ENCODE results near the gene DMAC2L.

Gene DMAC2L

DNA sequence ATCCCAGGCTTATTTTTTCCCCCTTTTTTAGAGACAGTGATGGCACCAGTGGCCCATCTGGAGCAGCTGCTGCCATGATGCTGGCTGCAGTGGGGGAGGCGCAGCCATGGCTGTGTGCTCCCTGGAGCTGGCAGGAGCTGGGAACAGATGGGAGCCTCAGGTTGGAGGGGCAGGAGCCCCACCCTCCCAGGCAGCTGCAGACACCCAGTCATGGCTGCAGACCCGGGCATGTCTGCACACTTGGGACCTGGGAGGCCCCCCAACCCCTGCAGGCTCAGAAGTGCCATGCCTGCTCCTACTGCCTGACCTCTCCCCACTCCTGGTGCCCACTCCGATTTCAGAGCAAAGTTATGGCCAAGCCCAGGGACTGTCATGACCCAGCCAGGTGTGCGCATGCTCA lies 59.4 kb downstream of the DMAC2L start:
- Histone ChIP-seq H3K36me3 (ENCODE audit: control insufficient read depth, low read depth, low read length) (no peaks in the 10 kb centered on the region), H3K9ac (ENCODE audit: low read length) (no peak overlapping the region), H3K9me3 (ENCODE audit: control insufficient read depth, low read depth, low read length) (no peaks in the 10 kb centered on the region), H3K27me3 (ENCODE audit: control insufficient read depth, insufficient read depth, low read length) (no peaks in the 10 kb centered on the region), H3K4me3 (ENCODE audit: low read length) (no peak overlapping the region), H3K27ac (ENCODE audit: low read length) (no peak overlapping the region), H3K4me1 (ENCODE audit: control insufficient read depth, low read depth, low read length) (no peaks in the 10 kb centered on the region)

DNA sequence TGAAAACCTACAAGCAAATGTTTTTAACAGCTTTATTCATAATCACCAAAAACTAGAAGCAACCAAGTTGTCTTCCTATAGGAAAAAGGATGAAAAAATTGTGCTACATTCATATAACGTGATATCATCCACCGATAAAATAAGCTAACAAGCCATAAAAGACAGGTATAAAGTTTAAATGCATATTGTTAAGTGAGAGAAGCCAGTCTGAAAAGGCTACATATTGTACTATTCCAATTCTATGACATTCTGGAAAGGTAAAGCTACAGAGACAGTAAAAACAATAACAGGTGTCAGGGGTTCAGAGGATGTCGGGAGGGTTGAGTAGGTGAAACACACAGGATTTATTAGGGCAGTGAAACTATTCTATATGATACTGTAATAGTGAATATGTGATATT lies 61.8 kb downstream of the DMAC2L start:
- no peaks in the 10 kb centered on the region for H3K9me3 ChIP-seq (ENCODE audit: control insufficient read depth, low read depth, low read length)
- no peaks in the 10 kb centered on the region for H3K4me1 ChIP-seq (ENCODE audit: control insufficient read depth, low read depth, low read length)
- no peak overlapping the region for H3K9ac ChIP-seq (ENCODE audit: low read length)
- H3K4me3 ChIP-seq (ENCODE audit: low read length), result no peak overlapping the region
- H3K27ac ChIP-seq (ENCODE audit: low read length), result no peak overlapping the region
- no peaks in the 10 kb centered on the region for H3K27me3 ChIP-seq (ENCODE audit: control insufficient read depth, insufficient read depth, low read length)
- H3K36me3 ChIP-seq (ENCODE audit: control insufficient read depth, low read depth, low read length), result no peaks in the 10 kb centered on the region

DNA sequence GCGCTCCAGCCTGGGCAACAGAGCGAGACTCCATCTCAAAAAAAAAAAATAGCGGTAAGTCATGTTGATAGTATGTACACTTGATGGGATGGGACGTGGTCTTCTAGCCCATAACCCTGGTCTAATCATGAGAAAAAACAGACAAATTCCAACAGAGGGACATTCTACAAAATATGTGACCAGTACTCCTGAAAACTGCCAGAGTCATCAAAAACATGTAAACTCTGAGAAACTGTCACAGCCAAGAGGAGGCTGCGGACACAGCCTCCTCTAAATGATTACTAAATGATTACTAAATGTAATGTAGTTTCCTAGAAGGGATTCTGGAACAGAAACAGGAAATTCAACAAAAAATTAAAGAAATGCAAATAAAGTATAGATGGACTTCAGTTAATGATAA lies 63.6 kb downstream of the DMAC2L start:
- H3K36me3 ChIP-seq (ENCODE audit: control insufficient read depth, low read depth, low read length), result no peaks in the 10 kb centered on the region
- no peaks in the 10 kb centered on the region for H3K4me1 ChIP-seq (ENCODE audit: control insufficient read depth, low read depth, low read length)
- H3K9me3 ChIP-seq (ENCODE audit: control insufficient read depth, low read depth, low read length), result no peaks in the 10 kb centered on the region
- H3K27me3 ChIP-seq (ENCODE audit: control insufficient read depth, insufficient read depth, low read length), result no peaks in the 10 kb centered on the region
- H3K4me3 ChIP-seq (ENCODE audit: low read length), result no peak overlapping the region
- no peak overlapping the region for H3K9ac ChIP-seq (ENCODE audit: low read length)
- no peak overlapping the region for H3K27ac ChIP-seq (ENCODE audit: low read length)
